Cardiac muscle cell (in vitro differentiated cells and primary cell): Measurements from ENCODE around the gene KMT2D. TPM values are rescaled to one million over a fixed set of nuclear protein-coding genes. Genes with fewer than 3 reads are reported as not detected.
"Not testable (repeated sequence)": the region's sequence is repeated elsewhere in the genome, so short reads cannot be mapped to it uniquely, and the experiment has no call there.

ENCODE experiments used
- DNase-seq, 2 donors: peaks; one replicate each; pipeline versions ENCODE4 v3.0.0 to v3.0.0-alpha.2; 2010 to 2017; ENCODE audit warnings: low read depth in 1 of 2, low spot score in 1 of 2
- H3K27ac ChIP-seq: fragments of 200-600 bp; sonication (generic); 2 replicates; pipeline ENCODE4 v1.5.1; 2016
- H3K27me3 ChIP-seq: fragments of 200-600 bp; sonication (generic); 2 replicates; pipeline ENCODE4 v1.6.0; 2016; ENCODE audit warnings: control low read depth
- H3K36me3 ChIP-seq: fragments of 200-600 bp; sonication (generic); 2 replicates; pipeline ENCODE4 v1.5.1; 2016; ENCODE audit warnings: control low read depth
- H3K4me1 ChIP-seq: fragments of 200-600 bp; sonication (generic); 2 replicates; pipeline ENCODE4 v1.8.1; 2017; ENCODE audit warnings: low read depth, mild to moderate bottlenecking, mixed run types
- H3K4me3 ChIP-seq: fragments of 200-600 bp; sonication (generic); 2 replicates; pipeline ENCODE4 v1.5.1; 2016; ENCODE audit warnings: mild to moderate bottlenecking
- H3K9me3 ChIP-seq: fragments of 200-600 bp; sonication (generic); 2 replicates; pipeline ENCODE4 v1.5.1; 2017; ENCODE audit warnings: low read depth, mild to moderate bottlenecking, control low read depth
- polyA plus RNA-seq: library from polyadenylated mRNA; unstranded; fragments of >200 nt; fragmentation: Nextera tagmentation; extraction: Ambion mirVana; gene quantifications from 2 replicates; pipeline ENCODE4 v1.2.1, GENCODE V29; 2016
- total RNA-seq: library from RNA; depleted of rRNA; stranded (reverse); fragments of >200 nt; gene quantifications from 2 replicates; pipeline ENCODE4 v1.2.3, GENCODE V29; 2016
- TF ChIP-seq, protein P1 (sequence below): IDR thresholded peaks from 2 replicates; pipeline ENCODE4 v1.5.1; 2012; ENCODE audit warnings: low read depth, mild to moderate bottlenecking, low read length

Gene KMT2D
- total and polyA plus RNA-seq, 2 experiments from 2014 or later, result 31.0 to 41.3 TPM

GRCh38 chr12:49066120-49066519 is 5.5 kb upstream of the KMT2D start:
- Histone ChIP-seq H3K27ac (no peak overlapping the region), H3K36me3 (no peaks in the 10 kb centered on the region), H3K4me1 (peaks cover 3% of the 10 kb centered on the region), H3K4me3 (no peak overlapping the region), H3K27me3 (no peaks in the 10 kb centered on the region), H3K9me3 (no peaks in the 10 kb centered on the region)
- TF ChIP-seq, protein P1, sequence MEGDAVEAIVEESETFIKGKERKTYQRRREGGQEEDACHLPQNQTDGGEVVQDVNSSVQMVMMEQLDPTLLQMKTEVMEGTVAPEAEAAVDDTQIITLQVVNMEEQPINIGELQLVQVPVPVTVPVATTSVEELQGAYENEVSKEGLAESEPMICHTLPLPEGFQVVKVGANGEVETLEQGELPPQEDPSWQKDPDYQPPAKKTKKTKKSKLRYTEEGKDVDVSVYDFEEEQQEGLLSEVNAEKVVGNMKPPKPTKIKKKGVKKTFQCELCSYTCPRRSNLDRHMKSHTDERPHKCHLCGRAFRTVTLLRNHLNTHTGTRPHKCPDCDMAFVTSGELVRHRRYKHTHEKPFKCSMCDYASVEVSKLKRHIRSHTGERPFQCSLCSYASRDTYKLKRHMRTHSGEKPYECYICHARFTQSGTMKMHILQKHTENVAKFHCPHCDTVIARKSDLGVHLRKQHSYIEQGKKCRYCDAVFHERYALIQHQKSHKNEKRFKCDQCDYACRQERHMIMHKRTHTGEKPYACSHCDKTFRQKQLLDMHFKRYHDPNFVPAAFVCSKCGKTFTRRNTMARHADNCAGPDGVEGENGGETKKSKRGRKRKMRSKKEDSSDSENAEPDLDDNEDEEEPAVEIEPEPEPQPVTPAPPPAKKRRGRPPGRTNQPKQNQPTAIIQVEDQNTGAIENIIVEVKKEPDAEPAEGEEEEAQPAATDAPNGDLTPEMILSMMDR, result no peak
- no peak for DNase-seq

DNA sequence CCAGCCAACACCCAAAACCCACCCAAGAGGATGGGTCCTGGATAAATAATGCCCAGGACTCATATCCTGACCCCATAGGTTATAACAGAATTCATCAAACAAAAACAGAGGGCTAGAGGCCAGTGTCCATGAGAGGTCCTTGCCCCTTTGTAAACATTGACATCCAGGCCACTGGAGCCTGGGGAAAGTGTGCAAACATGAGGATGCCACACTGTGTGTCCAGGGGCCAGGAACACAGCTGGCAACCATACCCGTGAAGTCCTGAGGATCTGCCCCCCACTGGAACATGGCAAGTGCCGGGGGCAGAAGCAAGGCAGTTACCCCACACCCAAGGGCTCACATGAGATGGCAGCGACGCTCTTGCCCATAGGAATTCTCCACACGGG is 4.2 kb upstream of the KMT2D start:
- TF ChIP-seq, protein P1, result no peak
- no peak overlapping the region for H3K27ac ChIP-seq

GRCh38 chr12:49061916-49062315 is 1.3 kb upstream of the KMT2D start:
- H3K27ac ChIP-seq, H3K4me3 ChIP-seq: not testable (repeated sequence)

More for the DNA sequence above, 4.2 kb upstream of the KMT2D start:
- no peaks in the 10 kb centered on the region for H3K9me3 ChIP-seq
- no peak for DNase-seq
- no peaks in the 10 kb centered on the region for H3K27me3 ChIP-seq
- no peaks in the 10 kb centered on the region for H3K36me3 ChIP-seq
- no peak overlapping the region for H3K4me3 ChIP-seq
- H3K4me1 ChIP-seq, result no peaks in the 10 kb centered on the region

GRCh38 chr12:49061157-49061650 is 610 bp upstream of the KMT2D start:
- Histone ChIP-seq H3K9me3 (no peaks in the 10 kb centered on the region), H3K4me1 (peaks cover 20% of the 10 kb centered on the region), H3K4me3 (peak overlapping the region; percentile 77), H3K27me3 (no peaks in the 10 kb centered on the region), H3K36me3 (no peaks in the 10 kb centered on the region), H3K27ac (peak overlapping the region; percentile 99)
- TF ChIP-seq, protein P1, result no peak
- no peak for DNase-seq

More at GRCh38 chr12:49061916-49062315, 1.3 kb upstream of the KMT2D start:
- not testable (repeated sequence) for H3K9me3 ChIP-seq, H3K36me3 ChIP-seq, DNase-seq, H3K27me3 ChIP-seq
- H3K4me1 ChIP-seq, result peaks cover 15% of the 10 kb centered on the region

GRCh38 chr12:49059299-49060171 is 1.1 kb downstream of the KMT2D start:
- Histone ChIP-seq H3K27me3 (no peaks in the 10 kb centered on the region), H3K27ac (peak overlapping the region; percentile 99), H3K9me3 (no peaks in the 10 kb centered on the region), H3K4me3 (peak overlapping the region; percentile 77), H3K36me3 (peaks cover 7% of the 10 kb centered on the region), H3K4me1 (peaks cover 26% of the 10 kb centered on the region)
- peak; percentile 32 to 67 for DNase-seq
- TF ChIP-seq, protein P1, result no peak

- TF ChIP-seq, protein P1, result no peak
- Histone ChIP-seq H3K27me3 (no peaks in the 10 kb centered on the region), H3K36me3 (peaks cover 13% of the 10 kb centered on the region), H3K4me3 (peak overlapping the region; percentile 77), H3K27ac (peak overlapping the region; percentile 99), H3K4me1 (peaks cover 26% of the 10 kb centered on the region), H3K9me3 (no peaks in the 10 kb centered on the region)
- no peak for DNase-seq
These were observed 1.6 kb downstream of the KMT2D start for GRCh38 chr12:49059045-49059298.
